HG02943 (cell line): ENCODE measurements around the gene LPP.

Experiments used
- ATAC-seq: cut with Tn5 transposase; IDR thresholded peaks from one replicate; pipeline ENCODE4 v1.9.1; 2021; ENCODE audit warnings: mild to moderate bottlenecking, low read depth, moderate library complexity; ENCODE audit not compliant: unreplicated experiment

The LPP gene

GRCh38 chr3:188242436-188243123 is 88.6 kb downstream of the LPP start:
- no peak for ATAC-seq

- ATAC-seq = no peak
These were observed 89.3 kb downstream of the LPP start for GRCh38 chr3:188243124-188243795.

DNA sequence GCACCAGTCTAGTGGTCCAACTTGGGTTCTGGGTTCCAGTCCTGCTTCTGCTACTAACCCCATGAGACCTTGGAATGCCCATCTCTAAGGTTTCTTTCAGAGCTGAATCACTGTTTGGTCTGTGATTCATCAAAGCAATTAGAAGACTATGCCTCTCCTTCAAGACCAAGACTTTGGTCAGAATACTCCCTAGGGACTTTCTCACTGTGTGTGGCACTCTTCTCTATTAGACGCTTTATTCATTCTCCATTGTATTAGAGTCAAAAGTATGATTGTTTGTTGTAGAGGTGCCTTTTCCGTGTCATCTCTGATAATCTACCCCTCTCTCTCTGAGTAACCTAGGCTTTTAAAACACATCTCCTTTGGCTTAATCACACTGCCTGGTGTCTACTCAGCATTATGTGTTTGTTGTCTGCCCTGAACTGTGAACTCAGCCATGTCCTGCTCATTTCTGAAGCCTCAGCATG is 90.5 kb downstream of the LPP start:
- ATAC-seq = no peak

GRCh38 chr3:188246905-188247304 is 92.9 kb downstream of the LPP start:
- ATAC-seq = no peak

GRCh38 chr3:188248036-188248561 is 94.1 kb downstream of the LPP start:
- no peak for ATAC-seq

GRCh38 chr3:188253123-188253793 is 99.3 kb downstream of the LPP start:
- no peak for ATAC-seq

GRCh38 chr3:188253800-188254452 is 100.0 kb downstream of the LPP start:
- no peak for ATAC-seq

- no peak for ATAC-seq
These were observed 100.6 kb downstream of the LPP start for GRCh38 chr3:188254520-188255070.

DNA sequence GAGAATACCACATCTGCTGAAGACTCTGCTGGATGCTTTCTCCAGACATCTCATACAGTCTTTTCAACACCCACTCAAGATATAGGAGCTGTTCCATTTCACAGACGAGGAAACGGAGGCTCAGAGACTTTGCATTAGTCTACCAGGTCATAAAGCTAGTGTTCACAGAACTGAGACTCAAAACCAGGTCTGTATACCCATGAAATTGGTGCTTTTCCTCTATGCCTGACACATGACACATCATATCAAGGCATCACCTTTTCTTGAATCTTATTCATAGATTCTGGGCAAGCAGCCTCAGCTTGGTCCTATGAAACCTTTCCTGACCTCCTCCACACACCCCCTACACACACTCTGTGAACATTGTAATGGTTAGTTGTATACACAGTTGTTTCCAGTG is 101.2 kb downstream of the LPP start:
- ATAC-seq = no peak

DNA sequence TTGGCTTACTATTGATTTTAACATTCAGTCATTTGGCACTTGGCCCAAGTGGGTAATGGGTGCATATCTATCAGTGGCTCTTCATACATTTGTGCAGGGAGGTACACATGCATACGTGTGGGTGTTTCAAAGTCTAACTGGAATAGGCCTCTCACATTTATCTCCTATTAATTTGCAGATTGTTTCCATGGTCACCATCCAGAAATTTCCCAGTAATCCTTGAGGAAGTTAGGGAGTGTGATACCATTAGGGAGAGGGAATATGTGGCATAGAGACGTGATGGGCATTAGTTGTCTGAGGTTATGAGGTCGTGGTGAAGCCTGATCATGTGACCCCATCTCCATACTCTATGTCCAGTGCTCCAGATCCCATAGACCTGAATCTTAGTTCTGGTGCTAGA is 102.8 kb downstream of the LPP start:
- no peak for ATAC-seq

DNA sequence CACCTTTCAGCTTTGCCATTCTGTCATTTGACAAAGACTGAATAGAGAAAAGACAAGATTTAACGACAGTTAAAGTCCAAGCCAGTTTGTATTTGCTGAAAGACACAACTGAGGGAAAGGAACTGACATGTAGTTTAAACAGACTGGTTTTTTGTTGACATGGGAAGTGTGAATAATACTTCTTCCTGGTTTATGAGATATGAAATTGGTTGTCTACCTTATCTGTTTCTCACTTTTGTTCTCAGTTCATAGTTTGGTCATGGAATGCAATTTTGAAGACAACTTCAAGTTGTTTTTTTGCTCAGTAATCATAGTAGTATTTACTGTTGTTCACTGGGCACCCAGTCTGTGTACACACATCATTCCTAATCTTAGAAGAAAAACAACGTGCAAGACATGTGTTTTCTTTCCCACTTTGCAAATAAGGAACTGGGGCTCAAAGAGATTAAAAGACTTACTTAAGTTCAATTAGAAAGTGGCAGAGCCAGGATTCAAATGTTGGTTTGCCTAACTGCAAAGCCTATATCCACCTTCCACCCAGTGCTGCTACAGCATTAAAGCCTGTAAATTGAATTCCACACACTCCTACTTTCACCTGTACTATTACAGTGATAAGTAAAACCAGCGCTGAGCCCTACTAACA is 103.5 kb downstream of the LPP start:
- ATAC-seq = no peak

- no peak for ATAC-seq
These were observed 105.2 kb downstream of the LPP start for GRCh38 chr3:188259191-188259590.

DNA sequence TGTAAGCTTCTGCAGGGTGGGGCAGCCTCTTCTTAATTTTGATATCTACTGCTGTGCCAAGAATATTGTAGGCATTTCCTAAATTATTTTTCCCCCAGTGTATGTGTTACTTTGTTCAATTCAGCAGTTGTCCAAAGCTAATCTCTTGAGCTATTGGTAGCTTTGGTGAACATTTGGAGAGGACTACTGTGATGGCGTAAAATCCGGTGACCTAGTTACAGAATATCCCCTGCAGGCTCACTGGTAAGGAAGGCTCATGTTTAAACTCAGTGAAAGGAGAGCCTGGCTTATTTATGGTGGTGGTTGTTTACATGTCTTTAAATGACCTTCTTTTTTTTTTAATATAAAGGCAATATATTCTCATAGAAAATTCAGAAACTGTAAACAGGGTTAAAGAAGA is 105.6 kb downstream of the LPP start:
- no peak for ATAC-seq

GRCh38 chr3:188261011-188261410 is 107.1 kb downstream of the LPP start:
- ATAC-seq = no peak

DNA sequence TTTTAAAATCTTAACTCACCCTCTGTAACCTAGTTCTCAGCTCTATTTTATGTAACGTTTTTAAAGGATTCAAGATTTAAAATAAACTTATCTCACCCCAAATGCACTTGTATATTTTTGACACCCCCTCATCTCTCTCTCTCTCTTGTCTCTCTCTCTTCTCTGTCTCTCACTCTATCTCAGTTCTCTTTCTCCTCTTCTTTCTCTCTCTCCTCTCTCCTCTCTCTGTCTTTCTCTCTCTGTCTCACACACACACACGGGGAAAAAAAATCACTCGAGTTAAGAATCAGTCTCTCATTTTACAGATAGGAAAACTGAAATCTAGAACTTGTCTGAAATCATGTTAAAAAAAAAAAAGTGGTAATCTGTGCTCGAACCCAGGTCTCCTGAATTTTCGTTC is 108.5 kb downstream of the LPP start:
- no peak for ATAC-seq

DNA sequence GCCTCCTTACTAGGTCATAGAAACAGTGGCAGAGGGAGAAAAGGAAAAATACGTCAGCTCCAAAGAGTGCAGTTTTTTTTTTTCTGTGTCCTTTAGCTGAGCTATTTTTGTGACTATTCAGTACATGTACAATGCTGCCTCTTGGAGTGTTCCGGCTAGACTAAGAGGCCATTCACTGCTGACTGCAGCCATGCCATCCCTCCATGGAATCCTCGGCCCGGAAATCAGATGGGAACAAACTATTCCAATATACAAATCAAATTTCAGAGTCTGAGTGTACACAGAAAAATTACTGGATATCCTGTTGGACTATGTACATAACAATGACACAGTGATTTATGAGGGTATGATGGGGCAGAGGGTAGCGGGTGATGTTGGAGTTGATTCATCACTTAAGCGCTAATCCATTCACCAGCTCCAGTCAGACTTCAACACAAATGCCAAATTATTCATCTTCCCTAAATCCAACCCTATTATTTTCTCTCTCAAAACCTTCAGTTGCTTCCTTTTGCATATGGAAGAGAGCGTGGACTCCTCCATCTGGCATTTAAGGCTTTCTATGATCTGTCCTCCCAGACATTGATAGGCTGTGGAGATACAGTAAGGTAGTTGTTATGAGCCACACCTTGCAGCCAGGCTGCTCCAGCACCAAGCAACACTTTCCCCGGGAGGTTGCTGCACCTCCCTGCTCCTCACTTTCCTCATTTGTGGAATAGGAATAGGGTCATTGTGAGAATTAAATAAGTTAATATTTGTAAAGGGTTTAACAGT is 109.1 kb downstream of the LPP start:
- no peak for ATAC-seq

- ATAC-seq = no peak
These were observed 110.6 kb downstream of the LPP start for GRCh38 chr3:188264226-188265207.

DNA sequence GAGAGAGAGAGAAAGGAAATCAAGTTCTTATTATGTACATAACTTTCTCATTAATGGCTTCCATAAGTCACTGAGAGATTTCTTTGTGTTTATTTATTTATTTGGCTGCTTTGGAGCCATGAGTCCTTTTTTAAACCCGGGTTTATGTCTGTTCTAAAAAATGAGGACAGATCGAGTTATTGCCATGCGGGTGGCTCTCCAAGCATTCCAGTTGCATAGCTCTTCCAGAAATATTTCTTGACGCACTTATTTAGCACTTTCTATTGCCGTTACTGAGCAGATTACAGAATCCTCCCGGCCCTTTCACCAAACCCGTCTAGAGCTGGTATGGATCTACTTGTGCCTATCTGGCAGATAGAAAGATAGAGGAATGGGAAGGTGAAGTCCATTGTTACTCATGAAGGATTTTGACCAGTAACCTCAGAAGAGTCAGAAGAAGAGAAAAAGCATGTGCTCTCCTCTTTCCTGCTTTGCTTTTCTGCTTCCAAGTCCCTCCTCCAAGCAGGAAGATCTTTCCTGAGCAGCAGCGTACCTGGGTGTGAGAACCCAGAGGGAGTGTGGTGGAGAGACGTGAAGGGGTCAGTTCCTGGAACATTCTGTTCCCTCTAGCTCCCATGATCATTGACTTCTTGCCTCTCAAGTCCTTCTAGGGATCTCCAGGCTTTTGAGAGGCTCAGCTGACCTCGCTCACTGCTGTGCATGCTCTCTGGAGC is 112.8 kb downstream of the LPP start:
- ATAC-seq = no peak
